AG08395 (cell line): ENCODE results near the gene PUM2.
A peak's percentile ranks its signal among the peaks of the same experiment; 100 is the strongest.
"Not testable (repeated sequence)": the region's sequence is repeated elsewhere in the genome, so short reads cannot be mapped to it uniquely, and the experiment has no call there.

Experiments used
- DNase-seq: peaks from one replicate; pipeline ENCODE4 v3.0.0; 2012; ENCODE audit warnings: mixed read lengths, low spot score

Gene PUM2, protein sequence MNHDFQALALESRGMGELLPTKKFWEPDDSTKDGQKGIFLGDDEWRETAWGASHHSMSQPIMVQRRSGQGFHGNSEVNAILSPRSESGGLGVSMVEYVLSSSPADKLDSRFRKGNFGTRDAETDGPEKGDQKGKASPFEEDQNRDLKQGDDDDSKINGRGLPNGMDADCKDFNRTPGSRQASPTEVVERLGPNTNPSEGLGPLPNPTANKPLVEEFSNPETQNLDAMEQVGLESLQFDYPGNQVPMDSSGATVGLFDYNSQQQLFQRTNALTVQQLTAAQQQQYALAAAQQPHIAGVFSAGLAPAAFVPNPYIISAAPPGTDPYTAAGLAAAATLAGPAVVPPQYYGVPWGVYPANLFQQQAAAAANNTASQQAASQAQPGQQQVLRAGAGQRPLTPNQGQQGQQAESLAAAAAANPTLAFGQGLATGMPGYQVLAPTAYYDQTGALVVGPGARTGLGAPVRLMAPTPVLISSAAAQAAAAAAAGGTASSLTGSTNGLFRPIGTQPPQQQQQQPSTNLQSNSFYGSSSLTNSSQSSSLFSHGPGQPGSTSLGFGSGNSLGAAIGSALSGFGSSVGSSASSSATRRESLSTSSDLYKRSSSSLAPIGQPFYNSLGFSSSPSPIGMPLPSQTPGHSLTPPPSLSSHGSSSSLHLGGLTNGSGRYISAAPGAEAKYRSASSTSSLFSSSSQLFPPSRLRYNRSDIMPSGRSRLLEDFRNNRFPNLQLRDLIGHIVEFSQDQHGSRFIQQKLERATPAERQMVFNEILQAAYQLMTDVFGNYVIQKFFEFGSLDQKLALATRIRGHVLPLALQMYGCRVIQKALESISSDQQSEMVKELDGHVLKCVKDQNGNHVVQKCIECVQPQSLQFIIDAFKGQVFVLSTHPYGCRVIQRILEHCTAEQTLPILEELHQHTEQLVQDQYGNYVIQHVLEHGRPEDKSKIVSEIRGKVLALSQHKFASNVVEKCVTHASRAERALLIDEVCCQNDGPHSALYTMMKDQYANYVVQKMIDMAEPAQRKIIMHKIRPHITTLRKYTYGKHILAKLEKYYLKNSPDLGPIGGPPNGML

DNA sequence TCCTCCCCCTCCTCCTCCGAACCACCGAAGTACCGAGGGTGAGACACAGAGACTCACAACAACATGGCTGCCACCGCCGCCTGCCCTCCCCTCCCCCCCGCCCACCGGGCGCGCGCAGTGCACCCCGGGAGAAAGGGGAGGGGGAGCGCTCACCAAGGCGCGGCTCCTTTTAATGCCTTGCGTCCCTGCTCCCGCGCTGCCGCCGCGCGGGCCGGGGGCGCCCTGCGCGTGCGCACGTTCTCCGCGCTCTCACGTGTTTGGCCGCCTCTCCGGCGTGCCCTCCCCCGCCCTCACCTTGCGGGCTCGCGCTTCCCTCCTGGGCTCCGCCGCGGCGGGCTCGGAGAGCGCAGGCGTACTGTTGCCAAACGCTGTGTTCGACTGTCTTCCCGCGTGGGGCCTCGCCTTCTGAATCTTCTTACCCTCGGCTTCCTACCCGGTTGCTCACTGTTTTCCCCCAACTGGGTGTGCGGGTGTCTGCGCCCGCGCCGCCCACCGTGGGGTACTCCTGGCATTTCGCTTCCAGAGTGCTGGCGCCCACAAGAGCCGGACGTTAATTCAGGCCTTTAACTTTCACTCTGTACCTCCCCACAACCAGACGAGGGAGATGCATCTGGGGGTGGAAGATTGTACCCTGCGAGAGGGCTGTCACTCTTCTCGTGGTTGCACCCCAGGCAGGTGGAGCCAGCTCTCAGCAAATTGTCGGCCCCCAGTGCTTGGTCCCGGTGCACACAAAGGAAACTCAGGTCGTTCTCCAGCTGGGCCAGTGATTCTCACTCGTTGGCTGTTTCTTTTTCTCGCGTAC, at the start of gene PUM2:
PUM2 (minus strand) TSS at position 92 of the 802 bp plus-strand sequence. CDS start 23,484 bp downstream, outside the sequence.
- peak; percentile 95 for DNase-seq

DNA sequence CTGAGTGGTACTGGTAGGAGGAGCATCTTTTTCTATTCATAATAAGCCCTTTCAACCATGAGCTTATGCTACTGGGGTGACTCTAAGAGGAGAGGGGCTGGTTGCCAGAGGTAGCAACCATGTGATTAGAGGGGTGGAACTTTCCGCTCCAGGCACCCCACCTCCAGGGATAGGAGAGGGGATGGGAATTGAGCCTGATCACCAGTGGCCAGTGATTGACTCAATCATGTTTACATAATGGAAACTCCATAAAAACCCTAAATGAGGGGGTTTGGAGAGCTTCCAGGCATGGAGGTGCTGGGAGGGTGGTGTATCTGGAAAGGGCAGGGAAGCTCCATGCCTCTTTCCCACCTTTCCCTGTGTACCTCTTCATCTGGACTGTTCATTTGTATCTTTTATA, 49.7 kb upstream of the PUM2 start:
- no peak for DNase-seq

DNA sequence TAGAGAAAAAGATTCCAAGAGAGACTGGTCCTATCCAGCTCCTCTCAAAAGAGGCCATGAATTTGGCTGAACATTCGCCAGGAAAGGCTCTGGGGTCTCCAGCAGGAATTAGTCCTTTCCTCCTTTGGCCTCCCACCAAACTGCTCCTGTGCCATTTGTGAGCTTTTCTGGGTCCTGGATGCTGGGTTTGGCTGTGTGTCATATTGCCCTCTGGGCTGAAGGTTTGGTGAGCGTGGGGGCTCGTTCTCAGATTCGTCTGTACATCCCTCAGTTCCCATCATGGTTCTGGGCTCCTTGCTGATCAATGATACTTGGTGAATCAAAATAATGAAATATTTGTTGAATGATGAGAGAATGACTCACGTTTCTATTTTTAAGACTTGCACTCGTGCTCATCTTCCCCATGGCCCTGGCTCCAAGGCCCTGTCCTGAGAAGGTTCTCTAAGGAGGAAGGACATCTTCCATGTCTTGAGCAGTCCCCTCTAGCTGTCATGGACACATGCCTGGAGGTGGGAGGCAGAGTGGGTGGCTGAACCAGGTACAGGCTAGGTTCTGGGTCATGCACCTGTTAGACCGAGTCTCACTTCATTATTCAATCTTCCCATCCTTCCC, 48.4 kb upstream of the PUM2 start:
- DNase-seq, result peak; percentile 44

DNA sequence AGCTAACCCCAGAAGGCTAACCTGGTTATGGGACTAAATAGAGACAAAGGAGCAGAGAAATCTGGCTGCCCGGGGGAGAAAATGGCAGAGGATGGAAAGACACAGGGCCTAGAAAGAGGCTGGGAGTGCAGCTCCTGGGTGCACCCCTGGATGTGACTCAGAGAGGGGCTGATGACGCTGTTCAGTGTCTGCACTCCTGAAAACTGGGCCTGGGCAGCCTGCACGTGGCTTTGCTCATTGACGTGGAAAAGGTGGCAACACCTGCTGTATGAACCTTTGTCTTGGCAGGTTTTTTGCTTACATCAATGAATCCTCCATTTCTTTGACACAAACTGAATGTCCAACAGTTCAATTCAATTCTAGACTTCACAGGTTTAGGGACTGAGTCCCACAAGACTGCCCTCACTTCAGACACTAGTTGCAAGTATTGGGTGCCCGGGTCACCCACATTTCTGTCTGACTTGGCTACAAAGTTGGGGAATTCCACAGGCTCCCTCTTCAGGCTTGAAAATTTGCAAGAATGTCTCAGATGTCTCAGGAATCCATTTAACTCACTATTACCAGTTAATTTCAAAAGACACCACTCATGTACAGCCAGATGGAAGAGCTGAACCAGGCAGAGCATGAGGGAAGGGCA, 47.3 kb upstream of the PUM2 start:
- no peak for DNase-seq

DNA sequence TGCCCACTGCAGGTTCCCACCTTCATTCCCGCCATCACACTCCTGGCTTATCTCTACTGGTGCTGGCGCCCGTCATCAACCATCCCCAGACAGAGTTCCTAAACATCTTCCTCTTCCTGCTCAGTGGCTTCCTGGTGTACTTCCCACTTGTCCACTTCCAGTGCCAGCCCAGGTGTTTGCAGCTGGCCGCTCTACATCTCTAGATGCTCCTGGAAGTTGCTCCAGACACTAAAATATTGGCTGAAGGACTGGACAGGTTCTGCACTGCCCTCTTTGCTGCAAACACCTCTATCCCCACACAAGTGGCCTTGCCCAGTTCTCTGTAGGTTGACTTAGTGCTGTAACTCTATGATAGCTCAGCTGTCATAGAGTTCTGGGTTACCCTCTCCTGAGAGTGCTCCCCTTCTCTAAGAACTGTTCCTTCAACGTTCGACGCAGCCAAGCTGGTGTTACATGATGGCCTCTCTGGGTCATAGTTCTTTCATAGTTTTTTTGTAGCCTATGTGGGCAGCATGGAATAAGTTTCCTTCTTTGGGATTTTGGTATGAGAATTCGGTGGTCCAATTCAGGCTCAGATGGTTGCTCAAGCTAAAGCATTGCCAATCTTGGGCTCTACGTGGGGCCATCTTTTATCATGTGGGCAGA, 45.8 kb upstream of the PUM2 start:
- no peak for DNase-seq

DNA sequence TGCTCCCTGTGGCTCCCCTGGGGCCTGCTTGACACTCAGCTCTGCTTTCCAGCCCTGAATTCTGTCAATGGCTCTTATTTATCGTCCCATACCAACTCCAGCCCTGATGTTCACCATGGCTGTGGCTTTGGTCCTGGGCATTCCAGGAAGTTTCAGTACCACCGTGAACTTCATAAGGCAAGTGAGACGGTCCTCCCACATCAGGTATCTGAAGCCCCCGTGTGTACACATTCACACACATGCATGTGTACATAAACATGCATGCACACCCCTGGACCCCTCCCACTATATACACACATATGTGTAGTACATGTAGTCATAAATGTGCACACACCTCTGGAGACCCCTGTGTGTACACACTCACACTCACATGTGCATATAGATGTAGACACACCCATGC, 43.3 kb upstream of the PUM2 start:
- DNase-seq, result no peak

DNA sequence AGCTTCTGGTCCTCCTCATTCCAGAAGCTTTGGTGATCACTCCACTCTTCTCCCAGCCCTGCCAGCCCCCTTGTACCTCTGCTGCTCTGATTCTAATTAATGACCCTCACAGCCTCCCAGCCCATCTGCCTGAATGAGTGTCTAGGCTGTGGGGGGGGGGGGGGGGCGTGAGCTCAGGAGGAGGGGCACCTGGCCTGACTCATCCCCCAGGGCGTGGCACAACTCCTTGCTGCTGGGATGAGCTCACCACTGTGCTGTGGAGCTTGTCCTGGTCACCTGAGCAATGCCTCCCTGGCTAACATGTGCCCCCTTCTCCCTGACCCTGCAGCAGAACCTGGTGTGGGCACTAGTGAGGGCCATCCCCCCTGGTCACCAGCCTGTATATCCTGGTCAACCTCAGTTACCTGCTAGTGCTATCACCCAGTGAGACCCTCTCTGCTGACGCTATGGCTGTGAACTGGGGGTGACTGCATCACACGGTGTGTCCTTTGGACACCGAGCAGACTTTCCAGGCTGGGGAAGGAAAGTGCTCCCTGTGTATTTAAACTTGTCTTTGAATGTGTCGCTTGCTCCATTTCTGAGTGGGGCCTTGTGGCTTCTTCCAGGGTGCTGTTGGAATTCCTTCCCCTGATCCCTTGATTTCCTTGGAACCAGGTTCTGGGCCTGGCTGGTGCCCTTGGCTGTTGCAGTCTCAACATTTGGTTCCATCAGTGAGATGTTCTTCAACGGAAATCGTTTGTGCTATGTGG, 41.5 kb upstream of the PUM2 start:
- no peak for DNase-seq

DNA sequence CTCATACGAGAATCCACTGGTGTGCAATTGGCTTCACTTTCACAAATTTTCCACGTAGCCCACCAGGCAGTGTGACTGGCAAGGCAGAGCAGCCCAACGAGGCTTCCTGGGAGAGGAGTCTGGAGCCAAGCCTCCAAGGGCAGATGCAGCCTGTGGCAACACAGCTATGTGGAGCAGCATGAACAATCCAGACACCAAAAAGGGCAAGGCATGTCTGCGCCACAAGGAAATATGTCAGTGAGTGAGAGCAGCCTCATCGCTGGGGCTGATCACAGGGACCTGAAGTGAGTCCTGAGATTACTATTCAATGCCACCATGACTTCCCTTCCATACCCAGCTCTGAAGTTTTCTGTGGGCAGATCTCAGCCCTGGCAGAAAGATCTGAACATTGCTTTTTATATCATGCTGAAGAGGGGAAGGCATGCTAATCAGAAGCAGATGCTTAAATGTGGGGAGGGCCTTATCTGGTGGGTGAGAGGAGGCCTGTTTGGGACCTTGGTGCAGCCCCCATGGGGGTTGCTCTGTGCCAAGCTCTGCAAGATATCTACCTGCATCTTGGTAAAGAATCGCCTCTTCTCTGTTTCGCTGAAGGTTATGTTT, 40.0 kb upstream of the PUM2 start:
- no peak for DNase-seq

DNA sequence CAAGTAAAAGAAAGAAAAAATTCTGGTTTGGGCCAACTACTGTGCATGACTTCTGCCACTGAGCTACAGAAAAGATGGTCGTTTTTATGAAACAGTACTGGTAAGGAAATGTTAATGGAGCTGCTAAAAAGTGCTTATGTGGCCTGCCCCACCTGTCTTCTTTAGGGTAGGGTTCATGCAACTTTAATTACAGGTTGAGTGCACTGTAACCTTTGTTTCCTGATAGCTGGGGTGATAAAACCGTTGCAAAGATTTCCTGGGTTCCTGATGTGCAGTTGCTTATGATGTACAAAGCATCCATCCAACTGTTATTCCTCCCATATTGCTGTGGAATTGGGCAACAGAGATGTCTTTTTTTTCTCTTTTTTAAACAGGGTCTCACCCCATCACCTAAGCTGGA, 34.3 kb upstream of the PUM2 start:
- DNase-seq, result no peak

DNA sequence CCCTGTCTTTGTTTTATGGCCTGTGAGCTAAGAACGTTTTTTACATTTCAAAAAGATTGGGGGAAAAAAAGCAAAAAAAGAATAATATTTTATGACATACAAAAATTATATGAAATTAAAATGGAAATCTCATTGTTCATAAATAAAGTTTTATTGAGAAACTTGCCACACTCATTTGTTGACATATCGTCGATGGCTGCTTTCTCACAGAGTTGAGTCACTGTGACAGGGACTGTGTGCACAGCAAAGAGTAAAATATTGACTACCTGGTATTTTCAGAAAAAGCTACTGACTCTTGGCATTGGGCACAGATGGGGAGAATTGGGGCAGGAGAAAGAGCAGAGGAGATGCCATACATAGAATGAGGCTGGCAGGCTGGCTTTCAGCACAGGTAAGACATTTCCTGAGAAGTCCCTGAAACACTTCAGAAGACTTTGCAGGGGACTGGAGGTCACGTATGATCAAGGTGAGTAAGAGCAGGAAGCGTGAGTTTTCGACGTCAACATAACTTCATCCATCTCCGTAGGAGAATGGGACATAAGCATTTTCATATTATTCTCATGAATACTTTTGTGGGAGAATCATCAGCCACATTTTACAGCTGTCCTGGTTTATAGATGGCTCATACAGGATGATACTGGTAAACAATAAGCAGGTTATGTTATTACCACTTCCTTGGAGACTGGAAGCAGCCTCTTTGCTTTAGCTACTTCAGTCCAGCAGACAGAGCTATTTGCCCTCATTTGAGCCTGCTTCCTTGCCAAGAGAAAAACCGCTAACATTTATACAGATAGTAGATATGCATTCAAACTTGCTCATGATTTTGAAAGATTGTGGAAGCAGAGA, 32.5 kb upstream of the PUM2 start:
- peak; percentile 42 for DNase-seq

DNA sequence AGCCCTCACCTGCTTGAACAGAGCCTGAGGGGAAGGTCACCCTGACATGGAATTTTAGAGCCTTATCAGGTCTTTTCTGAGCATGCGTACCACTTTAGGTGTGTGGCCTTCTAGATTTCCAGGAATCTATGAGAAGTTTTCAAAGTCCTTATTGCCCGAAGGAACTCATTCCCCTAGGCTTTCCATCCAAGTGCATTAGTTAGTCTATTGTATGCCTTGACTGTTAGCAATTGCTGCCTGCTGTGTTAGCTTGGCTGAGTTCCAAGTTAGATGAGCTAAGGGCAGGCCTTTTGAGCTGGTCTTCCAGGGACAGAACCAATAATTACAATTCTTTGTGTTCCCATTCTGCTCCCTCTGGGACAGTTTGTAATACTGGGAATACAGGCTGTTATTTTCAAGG, 30.8 kb upstream of the PUM2 start:
- DNase-seq, result no peak

DNA sequence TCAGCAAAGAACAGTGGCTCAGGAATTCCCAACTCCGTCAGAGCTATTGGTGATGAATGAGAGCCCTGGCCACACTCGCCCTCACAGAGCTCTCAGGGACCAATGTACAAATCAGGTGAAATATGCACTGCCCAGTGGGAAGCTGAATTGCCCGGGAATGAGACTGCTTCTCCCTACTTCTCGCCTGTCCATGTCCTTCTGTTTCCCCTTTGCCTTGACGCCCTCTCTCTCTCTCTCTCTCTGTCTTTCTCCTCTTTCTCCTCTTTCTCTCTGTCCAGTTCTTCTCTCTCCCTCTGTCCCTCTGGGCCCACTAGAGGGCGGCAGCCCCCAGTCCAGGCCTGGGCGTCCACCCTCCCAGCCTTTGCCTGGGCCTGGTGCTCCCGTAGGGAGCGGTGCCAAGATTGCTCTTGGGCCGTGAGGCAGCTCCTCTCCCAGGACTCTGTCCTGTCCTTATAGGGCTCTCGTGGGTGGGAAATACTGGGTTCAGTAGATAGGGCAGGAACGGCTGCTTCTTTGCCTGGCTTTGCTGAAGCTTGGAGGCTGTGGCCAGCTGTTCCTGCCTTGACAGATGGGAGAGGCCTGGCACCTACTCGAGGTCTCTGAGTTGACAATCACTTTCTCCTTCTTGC, 28.4 kb upstream of the PUM2 start:
- peak; percentile 91 for DNase-seq

DNA sequence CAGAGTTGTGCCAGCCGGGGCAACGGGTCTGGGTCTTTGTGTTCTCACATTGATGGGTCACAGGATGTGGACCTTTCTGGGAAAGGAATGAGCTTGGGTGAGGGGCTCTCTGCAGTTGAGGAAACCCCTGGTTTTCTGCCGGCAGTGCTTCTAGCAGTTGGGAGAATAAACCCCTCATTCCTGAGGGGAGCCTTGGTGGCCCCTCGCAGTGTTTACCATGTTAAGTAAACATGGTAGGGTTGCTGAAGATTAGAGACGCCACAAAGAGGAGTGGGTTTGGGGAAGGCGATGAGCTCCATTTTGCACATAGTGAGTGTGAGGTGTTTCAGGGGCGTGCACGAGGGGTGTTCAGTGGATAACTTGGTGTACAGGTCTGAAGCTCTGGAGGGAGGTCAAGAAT, 27.7 kb upstream of the PUM2 start:
- no peak for DNase-seq

DNA sequence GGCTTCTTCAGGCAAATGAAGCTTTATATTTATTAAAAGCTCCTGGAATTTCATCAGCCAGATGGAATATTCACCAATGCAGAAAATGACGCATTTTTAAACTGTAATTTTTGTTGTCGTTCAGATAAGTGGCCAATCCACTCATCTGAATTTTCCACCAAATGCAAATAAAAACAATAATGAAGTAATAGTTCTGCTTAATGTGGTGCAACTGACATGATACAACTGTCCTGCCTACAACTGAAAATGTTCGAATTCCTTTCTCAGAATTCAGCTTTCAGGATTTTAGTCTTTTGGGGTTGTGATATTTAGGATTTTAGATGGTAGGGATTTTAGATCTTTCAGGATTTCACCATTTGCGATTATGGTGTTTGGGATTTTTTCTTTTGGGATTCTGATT, 27.1 kb upstream of the PUM2 start:
- no peak for DNase-seq

DNA sequence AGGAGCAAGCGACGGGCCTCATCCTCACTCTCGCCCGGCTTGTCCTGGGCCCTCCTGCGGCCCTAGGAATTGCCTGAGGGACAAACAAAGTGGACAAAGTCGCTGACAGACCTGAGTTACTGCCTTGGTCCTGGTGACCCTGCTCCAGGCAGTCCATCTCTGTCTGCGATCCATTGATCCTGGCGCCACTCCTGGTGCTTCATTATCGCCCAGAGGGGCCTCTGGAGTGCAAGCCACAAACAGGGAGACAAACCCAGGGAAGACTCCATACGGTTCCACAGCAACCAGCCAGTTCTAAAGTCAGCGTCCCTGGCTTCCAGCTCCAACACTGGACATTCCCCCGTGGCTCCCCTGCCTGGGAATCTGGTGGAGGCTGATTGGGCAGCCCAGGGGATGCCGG, 24.3 kb upstream of the PUM2 start:
- DNase-seq, result not testable (repeated sequence)

DNA sequence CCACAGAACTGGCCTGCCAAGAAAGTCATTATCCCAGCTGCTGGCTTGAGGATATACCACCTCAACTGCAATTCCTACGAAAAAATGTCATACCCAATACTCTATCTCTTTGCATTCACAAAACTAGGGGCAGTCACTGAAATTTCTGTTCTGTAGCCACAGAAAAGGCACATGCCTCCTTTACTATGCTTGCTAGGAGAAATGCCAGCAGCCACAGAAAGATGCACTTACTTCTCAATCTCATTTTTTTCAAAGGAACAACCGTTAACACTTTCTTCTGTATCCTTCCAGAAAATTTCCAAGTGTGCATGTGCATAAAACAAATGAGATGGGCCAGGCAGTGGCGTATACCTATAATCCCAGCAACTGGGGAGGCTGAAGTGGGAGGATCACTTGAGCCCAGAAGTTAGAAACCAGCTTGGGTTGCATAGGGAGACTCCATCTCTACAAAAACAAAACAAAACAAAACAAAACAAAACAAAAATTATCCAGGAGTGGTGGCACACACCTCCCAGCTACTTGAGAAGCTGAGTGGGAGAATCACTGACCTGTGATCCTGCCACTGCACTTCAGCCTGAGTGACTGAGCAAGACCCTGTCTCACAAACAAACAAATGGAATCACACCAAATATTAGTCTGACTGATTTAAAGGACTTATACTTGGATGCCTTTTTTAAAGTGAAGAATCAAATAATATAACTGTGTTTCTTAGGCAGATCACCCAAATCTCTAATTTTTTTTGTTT, 22.4 kb upstream of the PUM2 start:
- DNase-seq, result no peak

DNA sequence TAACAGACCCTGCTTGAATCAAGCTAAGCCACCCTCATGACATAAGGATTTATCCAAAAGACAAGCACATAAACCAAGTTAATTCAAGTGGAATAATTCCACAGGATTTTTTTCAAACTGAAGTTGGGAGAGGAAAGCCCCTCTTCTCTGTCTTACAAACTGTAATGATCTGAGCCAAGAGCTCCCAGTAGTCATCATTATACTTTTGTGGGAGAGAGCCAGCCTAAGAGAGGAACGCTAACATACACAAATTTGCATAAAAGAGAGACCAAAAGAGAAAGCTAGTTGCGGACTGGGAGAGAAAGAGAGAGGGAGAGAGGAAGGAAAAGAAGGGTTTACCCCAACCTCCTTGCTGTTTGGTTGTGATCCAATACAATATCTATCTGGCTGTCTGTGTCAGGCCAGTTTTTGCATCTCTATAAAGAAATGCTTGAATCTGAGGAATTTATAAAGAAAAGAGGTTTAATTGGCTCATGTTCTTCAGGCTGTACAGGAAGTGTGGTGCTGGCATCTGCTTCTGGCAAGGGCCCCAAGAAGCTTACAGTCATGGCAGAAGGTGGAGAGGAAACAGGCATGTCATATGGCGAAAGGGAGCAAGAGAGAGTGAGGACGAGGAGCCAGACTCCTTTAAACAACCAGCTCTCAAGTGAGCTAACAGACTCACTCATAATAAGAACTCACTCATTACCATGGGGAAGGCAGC, 20.8 kb upstream of the PUM2 start:
- DNase-seq, result no peak
